ENCODE data around the gene APOA1.

DNA sequence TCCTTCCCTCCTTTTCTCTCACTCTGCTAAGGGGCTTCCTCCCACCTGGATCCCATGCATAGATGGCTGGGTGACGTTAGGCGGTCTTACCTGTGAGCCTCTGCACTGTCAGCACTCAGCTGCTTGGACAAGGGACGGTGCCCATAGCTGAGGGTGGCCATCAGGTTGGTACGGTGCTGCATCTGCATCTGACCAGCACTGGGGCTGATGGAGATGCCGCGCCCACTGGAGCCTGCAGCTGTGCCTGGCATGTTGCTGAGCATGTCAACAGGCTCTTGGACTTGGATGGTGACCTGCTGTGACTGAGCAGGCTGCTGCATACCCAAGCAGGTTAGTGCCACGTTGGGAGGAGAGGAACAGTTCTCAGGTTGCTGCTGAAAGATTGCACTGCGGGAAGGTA is 21.8 kb upstream of the APOA1 start:
- TF ChIP-seq HDAC6 (IDR thresholded peaks at IDR 0.05; ENCODE audit: unreplicated experiment) (no peak), BHLHE40 (IDR thresholded peaks at IDR 0.05; ENCODE audit: borderline replicate concordance in 1 of 2, low read depth in 2 of 2, low read length in 1 of 2) (no peak), POLR2A (IDR thresholded peaks at IDR 0.05; ENCODE audit: low read depth, low read length) (no peak), KDM1A (IDR thresholded peaks at IDR 0.05; ENCODE audit: borderline replicate concordance) (no peak), NFIC (IDR thresholded peaks at IDR 0.05; ENCODE audit: low read depth, low read length) (no peak), BCL11A (IDR thresholded peaks at IDR 0.05; ENCODE audit: low read depth, low read length) (no peak), ZNF217 (IDR thresholded peaks at IDR 0.05) (no peak), ETV6 (conservative IDR thresholded peaks at IDR 0.05 in 1 of 2, IDR thresholded peaks at IDR 0.05 in 1 of 2; ENCODE audit: borderline replicate concordance in 1 of 2, low read depth in 1 of 2) (no peak), RB1 (IDR thresholded peaks at IDR 0.05; ENCODE audit: borderline replicate concordance) (no peak), EZH2 (IDR thresholded peaks at IDR 0.05; ENCODE audit: borderline replicate concordance, control insufficient read depth, low read depth, low read length) (no peak), RCOR1 (conservative IDR thresholded peaks at IDR 0.05; ENCODE audit: low read depth, low read length) (no peak)
- TF ChIP-seq, protein P1, sequence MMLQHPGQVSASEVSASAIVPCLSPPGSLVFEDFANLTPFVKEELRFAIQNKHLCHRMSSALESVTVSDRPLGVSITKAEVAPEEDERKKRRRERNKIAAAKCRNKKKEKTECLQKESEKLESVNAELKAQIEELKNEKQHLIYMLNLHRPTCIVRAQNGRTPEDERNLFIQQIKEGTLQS (IDR thresholded peaks at IDR 0.05; ENCODE audit: borderline replicate concordance, extremely low read depth, low read depth, low read length) = no peak
- TF ChIP-seq, protein P2, sequence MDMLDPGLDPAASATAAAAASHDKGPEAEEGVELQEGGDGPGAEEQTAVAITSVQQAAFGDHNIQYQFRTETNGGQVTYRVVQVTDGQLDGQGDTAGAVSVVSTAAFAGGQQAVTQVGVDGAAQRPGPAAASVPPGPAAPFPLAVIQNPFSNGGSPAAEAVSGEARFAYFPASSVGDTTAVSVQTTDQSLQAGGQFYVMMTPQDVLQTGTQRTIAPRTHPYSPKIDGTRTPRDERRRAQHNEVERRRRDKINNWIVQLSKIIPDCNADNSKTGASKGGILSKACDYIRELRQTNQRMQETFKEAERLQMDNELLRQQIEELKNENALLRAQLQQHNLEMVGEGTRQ (IDR thresholded peaks at IDR 0.05; ENCODE audit: borderline replicate concordance, low read depth, low read length) = no peak
- TF ChIP-seq, protein P3, sequence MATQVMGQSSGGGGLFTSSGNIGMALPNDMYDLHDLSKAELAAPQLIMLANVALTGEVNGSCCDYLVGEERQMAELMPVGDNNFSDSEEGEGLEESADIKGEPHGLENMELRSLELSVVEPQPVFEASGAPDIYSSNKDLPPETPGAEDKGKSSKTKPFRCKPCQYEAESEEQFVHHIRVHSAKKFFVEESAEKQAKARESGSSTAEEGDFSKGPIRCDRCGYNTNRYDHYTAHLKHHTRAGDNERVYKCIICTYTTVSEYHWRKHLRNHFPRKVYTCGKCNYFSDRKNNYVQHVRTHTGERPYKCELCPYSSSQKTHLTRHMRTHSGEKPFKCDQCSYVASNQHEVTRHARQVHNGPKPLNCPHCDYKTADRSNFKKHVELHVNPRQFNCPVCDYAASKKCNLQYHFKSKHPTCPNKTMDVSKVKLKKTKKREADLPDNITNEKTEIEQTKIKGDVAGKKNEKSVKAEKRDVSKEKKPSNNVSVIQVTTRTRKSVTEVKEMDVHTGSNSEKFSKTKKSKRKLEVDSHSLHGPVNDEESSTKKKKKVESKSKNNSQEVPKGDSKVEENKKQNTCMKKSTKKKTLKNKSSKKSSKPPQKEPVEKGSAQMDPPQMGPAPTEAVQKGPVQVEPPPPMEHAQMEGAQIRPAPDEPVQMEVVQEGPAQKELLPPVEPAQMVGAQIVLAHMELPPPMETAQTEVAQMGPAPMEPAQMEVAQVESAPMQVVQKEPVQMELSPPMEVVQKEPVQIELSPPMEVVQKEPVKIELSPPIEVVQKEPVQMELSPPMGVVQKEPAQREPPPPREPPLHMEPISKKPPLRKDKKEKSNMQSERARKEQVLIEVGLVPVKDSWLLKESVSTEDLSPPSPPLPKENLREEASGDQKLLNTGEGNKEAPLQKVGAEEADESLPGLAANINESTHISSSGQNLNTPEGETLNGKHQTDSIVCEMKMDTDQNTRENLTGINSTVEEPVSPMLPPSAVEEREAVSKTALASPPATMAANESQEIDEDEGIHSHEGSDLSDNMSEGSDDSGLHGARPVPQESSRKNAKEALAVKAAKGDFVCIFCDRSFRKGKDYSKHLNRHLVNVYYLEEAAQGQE (IDR thresholded peaks at IDR 0.05; ENCODE audit: low read depth, low read length) = no peak
